GM21515 (cell line): Measurements from ENCODE around the gene EID3.
"Not testable (repeated sequence)": the region's sequence is repeated elsewhere in the genome, so short reads cannot be mapped to it uniquely, and the experiment has no call there.

Experiments
- ATAC-seq: cut with Tn5 transposase; IDR thresholded peaks from one replicate; pipeline ENCODE4 v1.9.1; 2021; ENCODE audit not compliant: unreplicated experiment

The EID3 gene

GRCh38 chr12:104288635-104289274, 14.8 kb upstream of the EID3 start:
- ATAC-seq, result peak; percentile 54

- ATAC-seq, result no peak
These were observed 13.2 kb upstream of the EID3 start for GRCh38 chr12:104290320-104290719.

DNA sequence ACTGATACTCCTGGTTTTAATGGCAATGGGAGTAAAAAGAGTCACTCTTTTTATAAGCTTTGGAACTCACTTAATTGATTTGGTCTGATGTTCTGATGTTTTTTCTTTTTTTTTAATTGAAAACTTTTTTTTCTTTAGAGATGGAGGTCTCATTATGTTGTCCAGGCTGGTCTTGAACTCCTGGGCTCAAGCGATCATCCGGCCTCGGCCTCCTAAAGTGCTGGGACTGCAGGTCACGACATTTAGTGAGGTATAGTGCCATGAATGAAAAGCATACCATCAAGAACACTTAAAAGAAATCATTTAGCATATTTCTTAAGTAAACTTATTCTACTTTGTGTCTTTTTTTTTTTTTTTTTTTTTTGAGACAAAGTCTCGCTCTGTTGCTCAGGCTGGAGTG, 12.7 kb upstream of the EID3 start:
- no peak for ATAC-seq

DNA sequence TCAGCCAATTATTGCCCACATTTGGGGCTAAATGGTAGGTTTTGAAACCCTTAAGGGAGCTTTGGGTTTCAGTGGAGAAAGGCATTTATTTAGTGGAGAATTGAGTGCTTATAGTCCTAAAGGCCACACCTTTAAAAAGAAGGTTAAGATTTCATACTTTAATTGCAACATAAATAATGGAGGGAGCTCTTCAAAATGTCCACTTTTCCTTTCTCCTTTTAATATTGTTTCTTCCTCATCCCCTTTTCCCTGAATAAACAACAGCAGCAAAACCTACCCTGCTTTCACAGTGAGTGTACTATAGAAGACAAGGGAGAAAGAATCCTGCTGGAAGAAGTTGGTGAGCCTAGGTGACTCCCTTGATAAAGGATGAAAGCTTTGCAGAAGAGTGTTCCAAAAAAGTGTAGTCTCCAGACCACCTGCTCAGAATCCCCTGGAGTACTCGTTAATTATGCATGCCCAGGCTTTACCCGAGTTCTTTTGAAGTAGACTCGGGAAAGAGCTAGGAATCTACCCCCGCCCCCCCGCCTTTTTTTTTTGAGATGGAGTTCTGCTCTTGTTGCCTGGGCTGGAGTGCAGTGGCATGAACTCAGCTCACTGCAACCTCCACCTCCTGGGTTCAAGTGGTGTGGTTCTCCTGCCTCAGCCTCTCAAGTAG, 11.5 kb upstream of the EID3 start:
- ATAC-seq, result no peak

GRCh38 chr12:104292872-104293794, 10.4 kb upstream of the EID3 start:
- ATAC-seq, result no peak

DNA sequence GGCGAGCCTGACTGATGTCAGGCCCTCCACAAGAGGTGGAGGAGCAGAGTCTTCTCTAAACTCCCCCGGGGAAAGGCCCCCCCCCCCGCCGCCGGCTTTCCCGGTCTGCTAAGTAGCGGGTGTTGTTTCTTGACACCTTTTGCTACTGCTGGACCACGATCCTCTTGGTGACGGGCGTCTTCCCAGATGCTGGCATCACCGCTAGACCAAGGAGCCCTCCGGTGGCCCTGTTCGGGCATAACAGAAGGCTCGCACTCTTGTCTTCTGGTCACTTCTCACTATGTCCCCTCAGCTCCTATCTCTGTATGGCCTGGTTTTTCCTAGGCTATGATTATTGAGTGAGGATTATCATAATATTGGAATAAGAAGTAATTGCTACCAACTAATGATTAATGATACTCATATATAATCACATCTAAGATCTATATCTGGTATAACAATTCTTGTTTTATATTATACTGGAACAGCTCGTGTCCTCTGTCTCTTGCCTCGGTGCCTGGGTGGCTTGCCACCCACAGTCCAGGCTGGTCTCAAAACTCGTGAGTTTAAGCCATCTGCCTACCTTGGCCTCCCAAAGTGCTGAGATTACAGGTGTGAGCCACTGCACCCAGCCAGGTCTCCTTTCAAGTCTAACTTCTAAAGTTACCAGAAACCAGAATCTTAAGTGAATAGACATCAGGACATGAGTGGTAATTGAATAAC, 9.2 kb upstream of the EID3 start:
- ATAC-seq, result not testable (repeated sequence)

DNA sequence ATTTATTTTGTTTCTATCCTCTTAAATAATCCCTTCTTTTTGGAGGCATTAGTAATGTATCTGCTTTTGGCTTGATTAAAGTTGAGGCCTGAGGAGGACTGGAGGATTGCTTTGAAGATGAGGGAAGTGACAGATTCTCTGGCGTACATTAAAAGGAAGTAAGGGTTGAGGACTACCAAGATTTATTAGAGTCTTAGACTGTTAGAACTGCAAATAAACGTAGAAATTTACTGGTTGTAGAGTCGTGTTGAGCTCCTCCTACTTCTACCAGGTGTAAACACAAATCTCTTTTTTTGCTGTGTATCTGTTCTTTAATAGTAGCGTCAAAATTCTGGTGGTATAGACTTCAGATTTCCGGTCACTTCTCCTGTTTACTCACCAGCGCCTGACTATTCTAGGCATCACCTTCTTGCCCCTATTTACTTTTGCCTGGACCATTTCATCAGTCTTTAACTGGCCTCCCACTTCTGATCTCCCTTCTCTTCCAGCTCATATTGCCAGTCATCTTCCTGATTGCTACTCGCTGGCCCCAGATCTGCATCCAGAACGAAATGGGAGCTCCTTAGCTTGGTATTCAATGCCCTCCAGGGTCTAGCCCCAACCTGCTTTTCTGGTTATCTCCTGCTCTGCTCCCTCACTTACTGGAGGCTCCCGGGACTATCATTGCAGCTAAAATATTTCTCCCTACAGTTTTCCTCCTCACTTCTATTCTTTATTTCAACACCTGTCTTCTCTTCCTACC, 8.4 kb upstream of the EID3 start:
- no peak for ATAC-seq

- no peak for ATAC-seq
These were observed 7.6 kb upstream of the EID3 start for GRCh38 chr12:104295954-104296353.

DNA sequence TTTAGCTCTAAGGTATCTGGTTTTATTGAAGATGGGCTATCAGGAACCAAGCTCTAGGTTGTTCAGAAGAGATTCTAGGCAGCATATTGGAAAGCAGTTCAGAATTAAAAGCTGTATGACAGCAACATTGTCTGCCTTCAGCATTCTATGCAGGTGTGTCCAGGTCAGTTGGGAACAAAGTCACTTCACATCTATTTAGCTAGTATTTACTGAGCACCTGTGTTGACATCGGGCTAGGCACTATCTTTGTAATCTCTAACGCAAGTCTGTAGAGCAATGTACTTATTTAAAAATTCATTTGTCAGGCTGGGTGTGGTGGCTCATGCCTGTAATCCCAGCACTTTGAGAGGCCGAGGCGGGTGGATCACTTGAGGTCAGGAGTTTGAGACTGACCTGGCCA, 6.8 kb upstream of the EID3 start:
- ATAC-seq, result no peak

DNA sequence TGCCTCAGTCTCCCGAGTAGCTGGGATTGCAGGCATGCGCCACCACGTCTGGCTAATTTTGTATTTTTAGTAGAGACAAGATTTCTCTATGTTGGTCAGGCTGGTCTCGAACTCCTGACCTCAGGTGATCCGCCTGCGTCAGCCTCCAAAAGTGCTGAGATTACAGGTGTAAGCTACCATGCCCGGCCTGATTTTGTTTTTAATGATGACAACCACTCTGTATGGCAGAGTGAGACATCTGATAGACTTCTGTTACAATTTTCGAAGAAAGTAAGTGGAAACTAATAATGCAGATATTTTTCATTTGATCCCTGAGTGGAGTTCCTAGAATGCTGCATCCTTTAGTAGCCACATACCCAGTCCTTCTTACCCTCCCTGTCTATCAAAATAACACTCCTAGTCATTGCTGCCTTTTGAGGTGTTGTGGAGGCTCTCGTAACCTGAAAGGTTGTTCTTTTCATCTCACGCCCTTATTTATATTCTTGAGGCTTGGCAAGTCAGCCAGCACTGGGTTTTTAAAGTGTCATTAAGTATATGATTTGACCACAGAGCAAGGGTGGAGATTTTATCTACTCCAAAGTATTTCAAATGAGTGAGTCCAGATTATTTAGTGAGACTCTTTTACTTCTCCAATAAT, 5.9 kb upstream of the EID3 start:
- ATAC-seq, result no peak

DNA sequence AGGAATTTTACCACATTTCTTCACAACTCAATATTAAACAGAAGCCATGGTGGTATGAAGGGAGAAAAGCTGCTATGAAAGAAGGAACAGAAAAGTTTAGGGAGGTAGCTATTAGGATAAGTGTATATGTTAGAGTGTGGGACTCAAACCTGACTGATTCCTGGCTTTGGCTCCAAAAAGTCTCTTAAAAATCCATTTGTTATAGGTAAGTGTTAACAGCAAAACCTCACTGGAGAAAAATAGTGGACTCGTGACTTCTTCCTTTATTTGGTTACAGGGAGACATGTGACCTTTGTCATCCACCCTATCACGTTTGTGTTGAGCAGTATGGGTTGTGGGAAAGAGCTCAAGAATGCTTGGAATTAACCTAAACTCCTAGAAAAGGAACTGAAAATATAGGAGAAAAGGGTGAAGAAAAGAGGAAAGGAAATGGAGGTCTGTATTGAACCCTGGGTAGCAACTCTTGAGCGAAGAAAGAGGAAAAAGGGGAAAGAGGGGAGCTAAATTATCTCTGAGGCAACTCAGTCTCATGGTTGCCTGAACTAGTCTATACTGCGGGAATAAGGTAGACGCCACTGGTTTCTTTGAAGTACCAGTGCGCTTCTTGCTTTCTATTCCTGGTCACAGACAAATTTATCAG, 3.6 kb upstream of the EID3 start:
- no peak for ATAC-seq

- ATAC-seq, result no peak
These were observed 896 bp downstream of the EID3 start for GRCh38 chr12:104304261-104305009.

DNA sequence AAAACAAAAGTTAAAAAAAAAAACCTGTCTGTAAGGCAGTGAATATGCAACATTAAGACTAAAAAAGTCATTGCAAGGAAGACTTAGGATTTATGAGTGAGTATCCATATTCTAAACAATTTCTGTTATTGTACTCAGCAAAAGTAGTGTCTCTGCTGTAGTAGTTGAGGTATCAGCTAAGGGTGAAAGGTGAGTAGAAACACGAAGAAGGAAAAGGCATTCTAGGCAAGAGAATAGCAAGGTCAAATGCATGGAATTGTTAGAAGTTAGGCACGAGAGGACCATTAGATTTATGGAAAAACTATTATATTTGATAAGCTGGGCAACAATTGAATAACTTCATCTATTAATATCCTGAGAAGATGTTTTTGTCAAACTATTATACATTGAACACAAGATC, 1.8 kb downstream of the EID3 start:
- no peak for ATAC-seq

GRCh38 chr12:104306376-104306775, 2.8 kb downstream of the EID3 start:
- ATAC-seq, result no peak

GRCh38 chr12:104306943-104307654, 3.6 kb downstream of the EID3 start:
- ATAC-seq, result no peak

DNA sequence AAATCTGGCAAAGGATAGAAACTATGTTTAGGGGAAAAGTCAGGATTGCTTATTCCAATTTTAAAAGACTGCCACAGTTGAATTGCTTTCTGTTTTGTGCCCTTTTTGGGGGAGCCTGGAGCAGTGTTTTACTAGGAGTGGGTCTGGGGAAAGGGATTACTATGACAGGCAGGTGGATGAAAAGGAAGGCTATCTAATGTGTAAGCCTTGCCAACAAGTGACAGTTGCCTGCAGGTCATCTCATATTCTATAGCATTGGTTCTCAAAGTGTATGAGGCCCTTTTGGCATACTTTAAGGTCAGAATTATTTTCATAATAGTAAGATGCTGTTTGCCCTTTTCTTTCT, 4.1 kb downstream of the EID3 start:
- ATAC-seq, result no peak

DNA sequence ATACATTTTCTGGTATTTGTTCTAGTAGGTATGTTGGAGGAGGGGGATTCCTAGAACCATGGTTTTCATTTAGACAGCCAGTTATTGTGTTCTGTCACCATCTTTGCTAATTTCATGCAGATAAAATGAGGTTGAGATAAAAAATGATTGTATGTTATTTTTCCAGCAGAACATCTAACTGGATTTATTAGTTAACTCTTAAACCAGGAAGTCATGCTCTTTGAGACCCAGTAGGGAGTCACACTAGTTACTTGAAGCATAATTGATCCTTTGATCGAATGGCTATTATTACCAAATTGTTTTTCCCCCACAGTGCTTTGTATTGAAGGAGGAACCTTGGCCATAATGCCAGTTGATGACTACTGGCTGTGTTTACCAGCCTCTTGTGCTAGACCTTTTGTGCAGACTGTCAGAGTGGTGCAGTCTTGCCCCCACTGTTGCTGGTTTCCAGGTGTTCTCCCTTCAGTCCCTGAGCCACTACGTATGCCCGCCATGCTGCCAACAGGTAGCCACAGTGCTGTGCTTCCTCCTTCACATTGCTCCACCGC, 6.0 kb downstream of the EID3 start:
- ATAC-seq, result no peak
